HG03064 (cell line): Measurements from ENCODE around the gene FRAS1.
"Not testable (repeated sequence)": the region's sequence is repeated elsewhere in the genome, so short reads cannot be mapped to it uniquely, and the experiment has no call there.

Source experiments
- ATAC-seq: cut with Tn5 transposase; IDR thresholded peaks from one replicate; pipeline ENCODE4 v1.9.1; 2021; ENCODE audit warnings: low read depth; ENCODE audit not compliant: unreplicated experiment

The FRAS1 gene

GRCh38 chr4:78099058-78099457 is 41.9 kb downstream of the FRAS1 start:
- no peak for ATAC-seq

GRCh38 chr4:78100060-78100459 is 42.9 kb downstream of the FRAS1 start:
- ATAC-seq, result no peak

- ATAC-seq, result no peak
Observed at GRCh38 chr4:78119698-78120097, 62.6 kb downstream of the FRAS1 start.

GRCh38 chr4:78120144-78120880 is 63.2 kb downstream of the FRAS1 start:
- no peak for ATAC-seq

GRCh38 chr4:78121338-78121904 is 64.3 kb downstream of the FRAS1 start:
- ATAC-seq, result no peak

GRCh38 chr4:78125834-78126331 is 68.8 kb downstream of the FRAS1 start:
- ATAC-seq, result not testable (repeated sequence)

- ATAC-seq, result no peak
Observed at GRCh38 chr4:78129383-78130108, 72.4 kb downstream of the FRAS1 start.

GRCh38 chr4:78131403-78131802 is 74.3 kb downstream of the FRAS1 start:
- ATAC-seq, result no peak

- ATAC-seq, result no peak
Observed at GRCh38 chr4:78136109-78137081, 79.3 kb downstream of the FRAS1 start.

- no peak for ATAC-seq
Observed at GRCh38 chr4:78137532-78137931, 80.4 kb downstream of the FRAS1 start.

GRCh38 chr4:78138252-78138651 is 81.1 kb downstream of the FRAS1 start:
- no peak for ATAC-seq

- ATAC-seq, result no peak
Observed at GRCh38 chr4:78143634-78144033, 86.5 kb downstream of the FRAS1 start.

GRCh38 chr4:78145008-78145407 is 87.9 kb downstream of the FRAS1 start:
- ATAC-seq, result no peak

GRCh38 chr4:78145622-78146021 is 88.5 kb downstream of the FRAS1 start:
- ATAC-seq, result no peak

- ATAC-seq, result no peak
Observed at GRCh38 chr4:78149751-78150542, 92.8 kb downstream of the FRAS1 start.

- no peak for ATAC-seq
Observed at GRCh38 chr4:78150543-78150864, 93.4 kb downstream of the FRAS1 start.

GRCh38 chr4:78152795-78153194 is 95.7 kb downstream of the FRAS1 start:
- no peak for ATAC-seq

GRCh38 chr4:78154972-78155590 is 98.0 kb downstream of the FRAS1 start:
- ATAC-seq, result no peak

GRCh38 chr4:78155616-78156105 is 98.5 kb downstream of the FRAS1 start:
- no peak for ATAC-seq
